ENCODE data around the gene DOCK1.

Gene DOCK1

DNA sequence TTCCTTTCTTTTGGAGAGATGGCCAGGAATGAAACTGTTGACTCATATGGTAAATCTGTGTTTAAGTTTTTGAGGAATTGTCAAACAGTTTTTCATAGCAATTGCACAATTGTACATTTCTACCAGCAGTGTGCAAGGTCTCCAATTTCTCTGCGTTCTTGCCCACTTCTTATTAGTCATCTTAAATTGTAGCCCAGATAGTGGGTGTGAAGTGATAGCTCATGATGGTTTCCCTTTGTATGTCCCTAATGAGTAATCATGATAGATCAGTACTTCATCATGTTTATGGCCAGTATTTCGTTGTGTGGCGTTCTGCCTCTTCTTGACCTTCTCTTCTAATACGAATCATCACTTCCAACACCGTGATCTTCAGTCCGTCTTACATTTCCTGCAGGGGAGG, 136.3 kb downstream of the DOCK1 start:
- DNase-seq, result no peak

DNA sequence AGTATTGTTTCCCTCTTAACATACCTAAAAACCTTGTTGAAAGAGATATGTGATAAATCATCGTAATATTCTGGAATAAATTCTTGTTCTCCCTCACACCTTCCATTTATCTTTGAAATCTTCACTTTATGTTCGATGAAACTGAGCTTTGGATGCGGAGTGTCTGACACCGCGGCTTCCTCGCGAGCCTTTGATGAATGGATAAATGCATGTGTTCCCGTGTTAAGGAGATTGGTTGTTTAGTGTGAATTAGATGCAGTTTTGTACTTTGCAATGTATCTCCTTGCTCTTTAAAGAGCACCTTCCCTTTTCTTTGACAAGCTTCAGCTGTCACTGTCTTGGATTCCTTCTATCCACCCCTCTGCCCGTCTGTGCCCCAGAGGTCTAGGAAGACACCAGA, 138.1 kb downstream of the DOCK1 start:
- DNase-seq, result no peak

GRCh38 chr10:127044186-127044585, 139.0 kb downstream of the DOCK1 start:
- no peak for DNase-seq

- no peak for DNase-seq
Observed at GRCh38 chr10:127046975-127047877, 142.0 kb downstream of the DOCK1 start.

- DNase-seq, result no peak
Observed at GRCh38 chr10:127047878-127048238, 142.6 kb downstream of the DOCK1 start.

DNA sequence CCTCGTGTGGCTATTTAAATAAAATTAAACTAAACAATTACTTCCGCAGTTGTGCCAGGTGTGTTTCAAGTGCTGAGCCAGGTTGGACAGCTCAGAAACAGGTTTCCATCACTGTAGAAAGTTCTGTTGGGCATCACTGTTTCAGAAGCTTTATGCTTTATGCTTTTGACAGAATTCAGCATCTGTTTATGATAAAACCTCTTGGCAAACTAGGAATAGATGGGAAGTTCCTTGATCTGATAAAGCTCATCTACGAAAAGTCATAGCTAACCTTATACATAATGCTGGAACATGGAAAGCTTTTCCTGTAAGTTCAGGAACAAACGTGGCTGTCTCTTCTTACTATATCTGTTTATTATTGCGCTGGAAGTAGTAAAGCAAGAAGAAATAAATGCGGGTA, 143.4 kb downstream of the DOCK1 start:
- DNase-seq, result no peak

DNA sequence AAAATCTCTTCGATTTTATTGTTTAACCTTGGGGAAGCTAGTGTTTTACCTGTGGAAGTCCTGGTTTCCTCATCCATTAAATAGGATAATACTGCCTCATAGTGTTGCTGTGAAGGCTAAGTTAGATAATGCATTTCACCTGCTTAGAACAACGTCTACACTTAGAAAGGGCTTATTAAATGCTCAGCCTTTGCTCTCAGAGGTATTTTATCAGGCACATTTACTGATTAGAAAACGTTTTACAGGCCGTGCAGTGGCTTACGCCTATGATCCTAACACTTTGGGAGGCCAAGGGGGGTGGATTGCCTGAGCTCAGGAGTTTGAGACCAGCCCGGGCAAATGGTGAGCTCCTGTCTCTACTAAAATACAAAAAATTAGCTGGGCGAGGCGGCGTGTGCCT, 146.8 kb downstream of the DOCK1 start:
- DNase-seq, result no peak

- DNase-seq, result no peak
Observed at GRCh38 chr10:127055263-127055662, 150.0 kb downstream of the DOCK1 start.

- no peak for DNase-seq
Observed at GRCh38 chr10:127059314-127059713, 154.1 kb downstream of the DOCK1 start.

GRCh38 chr10:127063762-127064161, 158.5 kb downstream of the DOCK1 start:
- DNase-seq, result no peak

GRCh38 chr10:127064474-127064873, 159.2 kb downstream of the DOCK1 start:
- DNase-seq, result no peak

DNA sequence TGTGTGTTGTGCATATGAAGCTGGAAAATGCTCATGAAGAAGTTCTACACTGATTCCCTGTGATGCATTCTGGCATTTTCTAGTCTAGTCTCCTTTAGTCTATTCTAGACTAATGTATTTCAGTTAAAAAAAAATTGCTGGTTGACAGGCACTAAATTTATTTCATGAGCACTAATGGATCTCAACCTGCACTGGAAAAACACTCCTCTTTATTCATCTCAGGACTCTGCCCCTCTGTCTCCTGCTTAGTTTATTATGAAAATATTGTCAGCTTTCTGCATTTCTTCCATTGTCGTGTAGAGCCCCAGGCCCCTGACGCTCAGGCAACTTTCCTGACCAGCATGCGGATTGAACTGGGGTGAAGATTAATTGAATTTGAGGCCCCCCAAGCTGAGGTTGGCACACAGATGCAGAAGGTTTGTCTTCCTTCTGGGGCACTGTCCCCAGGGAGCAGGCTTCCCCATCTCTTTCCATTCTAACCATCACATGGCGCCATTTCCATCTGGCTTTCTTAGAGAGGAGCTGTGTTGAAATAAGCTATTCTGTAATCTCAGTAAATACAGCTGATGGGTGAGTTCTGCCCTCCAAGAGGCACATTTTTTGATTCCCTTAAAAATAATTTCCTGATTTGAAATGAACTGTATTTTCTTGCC, 162.4 kb downstream of the DOCK1 start:
- DNase-seq, result no peak

GRCh38 chr10:127068485-127068884, 163.3 kb downstream of the DOCK1 start:
- no peak for DNase-seq

- no peak for DNase-seq
Observed at GRCh38 chr10:127069436-127069835, 164.2 kb downstream of the DOCK1 start.

- no peak for DNase-seq
Observed at GRCh38 chr10:127071126-127071525, 165.9 kb downstream of the DOCK1 start.

DNA sequence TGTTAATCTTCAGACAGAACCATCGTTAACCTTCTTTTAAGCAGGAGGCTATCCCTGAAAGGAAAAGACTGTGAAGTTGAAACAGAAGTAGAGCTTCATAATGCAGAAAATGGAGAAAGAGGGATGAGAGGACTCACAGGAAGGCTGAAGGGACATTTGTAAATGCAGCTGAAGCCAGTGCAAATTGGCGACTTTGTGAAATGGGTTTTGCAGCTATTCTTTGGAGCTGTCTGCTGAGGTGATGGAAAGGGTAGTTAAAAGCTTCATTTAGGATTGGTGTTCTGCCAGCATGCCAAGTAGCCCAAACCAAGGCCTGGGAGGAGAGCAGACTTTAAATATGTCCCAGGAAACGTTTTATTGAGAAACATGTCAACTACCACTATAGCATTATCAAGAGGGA, 168.4 kb downstream of the DOCK1 start:
- no peak for DNase-seq

DNA sequence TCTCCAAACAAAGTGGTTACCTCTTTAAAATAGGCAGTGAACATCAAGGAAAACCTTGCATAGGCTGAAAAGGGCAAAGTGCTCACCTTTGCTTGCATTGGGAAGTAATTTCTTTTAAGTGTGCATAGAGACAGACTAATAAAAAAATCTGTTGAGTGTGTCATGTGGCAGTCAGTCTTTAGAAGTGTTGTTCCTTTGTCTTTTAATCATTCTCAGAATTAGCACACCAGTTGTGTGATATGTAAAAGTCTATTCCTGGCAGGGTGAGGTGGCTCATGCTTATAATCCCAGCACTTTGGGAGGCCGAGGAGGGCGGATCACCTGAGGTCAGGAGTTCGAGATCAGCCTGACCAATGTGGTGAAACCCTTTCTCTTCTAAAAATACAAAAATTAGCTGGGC, 174.2 kb downstream of the DOCK1 start:
- no peak for DNase-seq

GRCh38 chr10:127080317-127080716, 175.1 kb downstream of the DOCK1 start:
- DNase-seq, result no peak

DNA sequence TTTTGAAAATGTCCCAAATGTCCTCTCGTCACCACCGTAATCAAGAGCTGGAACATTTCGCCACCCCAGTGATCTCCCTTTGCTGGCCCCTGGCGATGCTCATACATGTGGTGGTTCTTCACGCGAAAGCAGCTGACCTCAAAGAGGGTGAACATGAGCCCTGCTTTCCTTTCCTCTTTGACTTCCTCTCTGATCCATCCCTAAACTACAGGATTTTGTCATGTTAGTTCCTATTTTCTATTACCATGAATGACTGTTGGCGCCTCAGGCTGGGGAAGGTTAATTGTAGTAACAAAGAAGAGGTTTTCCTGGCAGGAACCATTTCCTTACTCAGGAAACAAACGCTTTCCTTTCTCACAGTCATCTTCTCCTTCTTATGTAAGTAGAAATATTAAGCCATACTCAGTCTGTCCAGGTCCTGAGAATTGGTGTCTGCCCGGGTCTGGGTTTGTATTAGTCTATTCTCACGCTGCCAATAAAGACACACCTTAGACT, 176.7 kb downstream of the DOCK1 start:
- no peak for DNase-seq

GRCh38 chr10:127082651-127083050, 177.4 kb downstream of the DOCK1 start:
- no peak for DNase-seq

- DNase-seq, result no peak
Observed at GRCh38 chr10:127085957-127086356, 180.7 kb downstream of the DOCK1 start.

- DNase-seq, result no peak
Observed at GRCh38 chr10:127088908-127089307, 183.7 kb downstream of the DOCK1 start.

- DNase-seq, result no peak
Observed at GRCh38 chr10:127089446-127089845, 184.2 kb downstream of the DOCK1 start.

DNA sequence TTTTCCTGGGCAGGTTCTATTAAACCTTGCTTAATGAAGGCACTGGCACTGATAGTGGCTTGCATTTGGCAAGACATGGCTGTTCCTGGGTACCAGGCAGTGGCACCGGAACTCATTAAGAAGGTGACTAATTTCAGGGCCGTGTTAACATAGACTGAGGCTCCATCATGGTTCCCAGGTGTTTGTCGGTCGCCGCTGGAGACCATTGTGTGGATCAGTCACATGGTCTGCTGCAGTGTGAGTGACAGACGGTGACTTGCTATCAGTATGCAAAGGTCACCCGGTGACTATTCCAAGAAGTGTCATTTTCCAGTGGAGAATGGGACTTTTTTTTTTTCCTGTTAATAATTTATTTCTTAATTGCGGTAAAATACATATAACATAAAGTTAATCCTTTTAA, 184.9 kb downstream of the DOCK1 start:
- DNase-seq, result no peak
